ENCODE results near the gene ARID1B. TPM values are rescaled to one million over a fixed set of nuclear protein-coding genes. Genes with fewer than 3 reads are reported as not detected.

The ARID1B gene
- total RNA-seq, 1 experiment from 2014 or later, result 86.3 TPM

- BruUV-seq (replicated peaks), result no TSS peak
Observed at GRCh38 chr6:156809446-156810178, 32.4 kb downstream of the ARID1B start.

DNA sequence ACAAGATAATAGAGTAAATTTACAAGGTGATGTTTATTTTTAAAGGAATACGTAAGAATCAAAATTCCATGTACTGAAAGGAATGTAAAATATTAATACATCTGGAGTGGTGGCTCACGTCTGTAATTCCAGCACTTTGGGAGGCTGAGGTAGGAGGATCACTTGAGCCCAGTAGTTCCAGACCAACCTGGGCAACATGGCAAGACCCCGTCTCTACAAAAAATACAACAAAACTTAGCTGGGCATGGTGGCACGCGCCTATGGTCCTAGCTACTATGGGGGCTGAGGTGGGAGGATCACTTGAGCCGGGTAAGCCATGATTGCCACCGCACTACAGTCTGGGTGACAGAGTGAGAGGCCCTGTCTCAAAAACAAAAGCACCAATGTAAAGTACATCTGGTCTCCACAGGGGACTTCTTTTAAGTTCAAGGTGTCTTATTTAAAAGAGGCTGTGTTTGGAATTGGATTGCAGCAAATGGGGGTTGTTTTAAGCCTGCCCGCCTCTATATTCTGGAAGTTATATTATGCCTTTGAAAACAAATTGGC is 36.9 kb downstream of the ARID1B start:
- ChIA-PET POLR2A (ENCODE audit: low non-redundant PET) (interaction anchor here (0.8 kb wide), 1 partner anchor 60 kb away, joined by 4 read pairs; no protein-coding TSS in a partner anchor), CTCF (no interaction called here)
- Histone ChIP-seq H3K9me3 (ENCODE audit: low read depth, low read length, poor library complexity, severe bottlenecking) (no peaks in the 10 kb centered on the region), H3K4me3 (ENCODE audit: low read depth, low read length, poor library complexity, severe bottlenecking) (no peak overlapping the region), H3K4me1 (ENCODE audit: insufficient read depth, low read length, poor library complexity, severe bottlenecking) (peaks cover 21% of the 10 kb centered on the region), H3K36me3 (ENCODE audit: insufficient read depth, low read length, poor library complexity, severe bottlenecking) (no peaks in the 10 kb centered on the region), H3K27ac (ENCODE audit: low read depth, low read length, poor library complexity, severe bottlenecking) (no peak overlapping the region), H3K27me3 (replicated peaks; ENCODE audit: insufficient read depth, low read depth, low read length, poor library complexity) (no peaks in the 10 kb centered on the region)
- TF ChIP-seq, protein P1, sequence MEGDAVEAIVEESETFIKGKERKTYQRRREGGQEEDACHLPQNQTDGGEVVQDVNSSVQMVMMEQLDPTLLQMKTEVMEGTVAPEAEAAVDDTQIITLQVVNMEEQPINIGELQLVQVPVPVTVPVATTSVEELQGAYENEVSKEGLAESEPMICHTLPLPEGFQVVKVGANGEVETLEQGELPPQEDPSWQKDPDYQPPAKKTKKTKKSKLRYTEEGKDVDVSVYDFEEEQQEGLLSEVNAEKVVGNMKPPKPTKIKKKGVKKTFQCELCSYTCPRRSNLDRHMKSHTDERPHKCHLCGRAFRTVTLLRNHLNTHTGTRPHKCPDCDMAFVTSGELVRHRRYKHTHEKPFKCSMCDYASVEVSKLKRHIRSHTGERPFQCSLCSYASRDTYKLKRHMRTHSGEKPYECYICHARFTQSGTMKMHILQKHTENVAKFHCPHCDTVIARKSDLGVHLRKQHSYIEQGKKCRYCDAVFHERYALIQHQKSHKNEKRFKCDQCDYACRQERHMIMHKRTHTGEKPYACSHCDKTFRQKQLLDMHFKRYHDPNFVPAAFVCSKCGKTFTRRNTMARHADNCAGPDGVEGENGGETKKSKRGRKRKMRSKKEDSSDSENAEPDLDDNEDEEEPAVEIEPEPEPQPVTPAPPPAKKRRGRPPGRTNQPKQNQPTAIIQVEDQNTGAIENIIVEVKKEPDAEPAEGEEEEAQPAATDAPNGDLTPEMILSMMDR (conservative IDR thresholded peaks at IDR 0.05; ENCODE audit: low read depth, low read length), result no peak
- TF ChIP-seq EZH2 (IDR thresholded peaks at IDR 0.05; ENCODE audit: borderline replicate concordance, low read depth, low read length, poor library complexity, severe bottlenecking), result no peak
- no peak for DNase-seq (ENCODE audit: low spot score)
- no TSS peak for BruUV-seq (replicated peaks)
- intact Hi-C loops (cut with micrococcal nuclease; ENCODE audit: unreplicated experiment), result no loop called here

More at GRCh38 chr6:156809446-156810178, 32.4 kb downstream of the ARID1B start:
- no peak overlapping the region for H3K4me3 ChIP-seq (ENCODE audit: low read depth, low read length, poor library complexity, severe bottlenecking)
- intact Hi-C loops (cut with micrococcal nuclease; ENCODE audit: unreplicated experiment), result no loop called here
- H3K9me3 ChIP-seq (ENCODE audit: low read depth, low read length, poor library complexity, severe bottlenecking), result no peaks in the 10 kb centered on the region
- POLR2A ChIA-PET (ENCODE audit: low non-redundant PET), result no interaction called here
- CTCF ChIA-PET, result no interaction called here
- no peaks in the 10 kb centered on the region for H3K36me3 ChIP-seq (ENCODE audit: insufficient read depth, low read length, poor library complexity, severe bottlenecking)
- H3K27ac ChIP-seq (ENCODE audit: low read depth, low read length, poor library complexity, severe bottlenecking), result peak overlapping the region; percentile 18
- TF ChIP-seq, protein P1 (conservative IDR thresholded peaks at IDR 0.05; ENCODE audit: low read depth, low read length), result no peak
- no peak for TF ChIP-seq EZH2 (IDR thresholded peaks at IDR 0.05; ENCODE audit: borderline replicate concordance, low read depth, low read length, poor library complexity, severe bottlenecking)
- no peaks in the 10 kb centered on the region for H3K27me3 ChIP-seq (replicated peaks; ENCODE audit: insufficient read depth, low read depth, low read length, poor library complexity)
- H3K4me1 ChIP-seq (ENCODE audit: insufficient read depth, low read length, poor library complexity, severe bottlenecking), result peaks cover 31% of the 10 kb centered on the region
- DNase-seq (ENCODE audit: low spot score), result no peak

- Histone ChIP-seq H3K27me3 (replicated peaks; ENCODE audit: insufficient read depth, low read depth, low read length, poor library complexity) (no peaks in the 10 kb centered on the region), H3K27ac (ENCODE audit: low read depth, low read length, poor library complexity, severe bottlenecking) (no peak overlapping the region), H3K4me3 (ENCODE audit: low read depth, low read length, poor library complexity, severe bottlenecking) (no peak overlapping the region), H3K4me1 (ENCODE audit: insufficient read depth, low read length, poor library complexity, severe bottlenecking) (peaks cover 13% of the 10 kb centered on the region), H3K9me3 (ENCODE audit: low read depth, low read length, poor library complexity, severe bottlenecking) (no peaks in the 10 kb centered on the region), H3K36me3 (ENCODE audit: insufficient read depth, low read length, poor library complexity, severe bottlenecking) (no peaks in the 10 kb centered on the region)
- ChIA-PET CTCF (no interaction called here), POLR2A (ENCODE audit: low non-redundant PET) (no interaction called here)
- TF ChIP-seq EZH2 (IDR thresholded peaks at IDR 0.05; ENCODE audit: borderline replicate concordance, low read depth, low read length, poor library complexity, severe bottlenecking), result no peak
- TF ChIP-seq, protein P1 (conservative IDR thresholded peaks at IDR 0.05; ENCODE audit: low read depth, low read length), result no peak
- no peak for DNase-seq (ENCODE audit: low spot score)
- no TSS peak for BruUV-seq (replicated peaks)
- intact Hi-C loops (cut with micrococcal nuclease; ENCODE audit: unreplicated experiment), result no loop called here
Observed at GRCh38 chr6:156816505-156816904, 39.3 kb downstream of the ARID1B start.
